Activated CD4-positive, alpha-beta T cell treated with anti-CD3 and anti-CD28 coated beads, Interleukin-2, Interleukin-4, amounts not matched to agents 100 ng/mL and 50 ng/mL, durations not matched to agents 16 hours and 8 hours (primary cell): ENCODE measurements around the gene RNPS1.
"Not testable (repeated sequence)": the region's sequence is repeated elsewhere in the genome, so short reads cannot be mapped to it uniquely, and the experiment has no call there.

Source experiments
- DNase-seq: peaks from one replicate; pipeline ENCODE4 v3.0.0-alpha.2; 2020; ENCODE audit warnings: low spot score

The RNPS1 gene

DNA sequence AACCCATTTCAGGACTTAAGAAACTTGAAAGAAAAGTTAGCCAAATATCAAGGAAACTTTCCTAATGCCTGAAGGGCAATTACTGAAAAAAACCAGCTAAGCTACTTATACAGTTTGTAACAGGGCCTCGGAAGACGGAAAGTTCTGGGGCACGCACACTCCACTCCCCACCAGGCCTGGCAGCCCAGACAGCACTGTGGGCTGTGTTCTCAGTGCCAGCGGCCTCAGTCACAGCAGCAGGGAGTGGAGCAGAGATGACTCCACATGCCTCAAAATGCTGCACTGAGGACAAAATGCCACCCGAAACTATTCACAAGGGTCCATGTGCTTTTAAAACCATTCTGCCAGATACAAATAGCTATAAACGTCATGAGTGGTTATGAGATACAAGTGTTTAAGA, 10.2 kb downstream of the RNPS1 start:
- no peak for DNase-seq

DNA sequence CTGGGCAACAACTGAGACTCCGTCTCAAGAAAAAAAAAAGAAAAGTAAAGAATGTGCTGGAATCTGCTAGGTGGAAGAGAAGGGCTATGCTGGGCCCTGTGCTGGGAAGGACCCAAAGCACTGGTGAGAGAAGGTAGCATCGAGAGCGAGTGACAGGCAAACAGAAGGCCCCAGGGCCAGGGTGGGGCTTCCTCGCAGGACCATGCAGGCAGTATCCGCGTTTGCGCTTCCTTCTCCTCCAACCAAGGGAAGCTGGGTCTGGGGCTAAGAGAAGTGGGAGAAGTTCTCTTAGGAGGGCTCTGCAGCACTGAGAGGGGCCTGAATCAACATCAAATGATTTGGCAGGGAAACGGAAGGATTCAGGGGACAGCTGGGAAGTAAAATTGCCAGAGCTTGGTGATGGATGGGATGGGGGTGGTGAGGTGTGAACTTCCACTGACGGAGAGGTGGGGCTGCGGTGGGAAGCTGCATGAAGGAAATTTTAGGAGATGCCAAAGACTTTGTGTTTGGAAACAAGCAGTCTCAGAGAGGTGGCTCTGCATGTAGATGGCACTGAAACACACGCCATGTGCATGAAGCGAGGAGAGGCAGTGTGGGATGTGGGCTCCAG, 11.3 kb downstream of the RNPS1 start:
- no peak for DNase-seq

DNA sequence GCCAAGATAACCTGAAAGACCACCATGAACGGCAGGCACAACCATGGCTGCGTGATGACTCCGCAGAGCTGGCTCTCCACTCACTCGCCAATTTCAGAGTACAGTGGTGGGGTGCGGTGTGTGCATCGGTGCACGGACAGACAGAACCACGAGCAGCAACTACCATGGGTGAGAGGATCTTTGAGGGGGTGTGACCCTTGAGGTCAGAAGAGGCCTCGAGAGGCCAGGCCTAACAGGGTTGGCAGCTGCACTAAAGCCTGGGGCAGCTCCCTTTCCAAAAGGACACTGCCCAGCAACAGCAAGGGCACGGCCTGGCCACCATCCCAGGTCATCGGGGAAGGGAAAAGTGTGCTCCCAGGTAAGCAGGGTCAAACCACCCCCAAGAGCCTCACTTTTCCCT, 14.6 kb downstream of the RNPS1 start:
- no peak for DNase-seq

DNA sequence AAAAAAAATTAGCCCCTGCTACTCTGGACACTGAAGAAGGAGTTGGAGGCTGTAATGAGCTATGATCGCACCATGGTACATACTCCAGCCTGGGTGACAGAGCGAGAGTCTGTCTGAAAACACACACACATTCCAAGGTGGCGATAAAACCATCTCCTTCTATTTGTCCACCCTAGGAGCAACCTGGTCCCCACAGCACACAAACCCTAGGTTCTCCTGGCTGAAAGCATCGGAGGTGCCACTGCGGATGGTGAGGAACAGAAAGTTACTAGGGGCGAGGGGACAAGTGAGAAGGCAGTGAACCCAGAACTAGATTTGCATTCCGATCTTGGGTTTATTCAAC, 15.1 kb downstream of the RNPS1 start:
- no peak for DNase-seq

- peak; percentile 94 for DNase-seq
These were observed 16.4 kb downstream of the RNPS1 start, which contains the start of gene ECI1 for GRCh38 chr16:2251296-2252111. ECI1 (minus strand) TSS chr16:2251587; CDS start chr16:2251566, 21 bp downstream.

DNA sequence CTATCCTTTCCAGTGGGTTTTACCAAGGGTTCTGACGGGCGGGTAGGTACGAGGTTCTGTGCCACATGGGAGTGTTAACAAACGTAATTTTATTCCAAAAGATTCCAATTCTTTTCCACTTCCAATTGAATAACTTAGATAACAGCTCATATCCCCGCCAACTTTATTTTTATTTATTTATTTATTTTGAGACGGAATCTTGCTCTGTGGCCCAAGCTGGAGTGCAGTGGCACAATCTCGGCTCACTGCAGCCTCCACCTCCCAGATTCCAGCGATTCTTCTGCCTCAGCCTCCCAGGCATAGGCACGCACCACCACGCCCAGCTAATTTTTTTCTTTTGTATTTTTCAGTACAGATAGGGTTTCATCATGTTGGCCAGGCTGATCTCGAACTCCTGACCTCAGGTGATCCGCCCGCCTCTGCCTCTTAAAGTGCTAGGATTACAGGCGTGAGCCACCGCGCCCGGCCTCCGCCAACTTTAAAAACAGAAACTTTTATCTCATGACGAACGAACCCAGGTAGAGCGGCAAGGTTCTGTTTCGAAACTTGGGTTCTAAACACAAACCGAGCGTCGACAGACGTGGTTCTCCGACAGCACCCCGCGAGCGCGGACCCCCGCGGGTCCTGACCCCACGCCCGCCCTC, 17.2 kb downstream of the RNPS1 start:
- DNase-seq: peak; percentile 28

GRCh38 chr16:2246301-2246885, 21.5 kb downstream of the RNPS1 start:
- DNase-seq: no peak

GRCh38 chr16:2244926-2245795, 22.8 kb downstream of the RNPS1 start:
- no peak for DNase-seq

DNA sequence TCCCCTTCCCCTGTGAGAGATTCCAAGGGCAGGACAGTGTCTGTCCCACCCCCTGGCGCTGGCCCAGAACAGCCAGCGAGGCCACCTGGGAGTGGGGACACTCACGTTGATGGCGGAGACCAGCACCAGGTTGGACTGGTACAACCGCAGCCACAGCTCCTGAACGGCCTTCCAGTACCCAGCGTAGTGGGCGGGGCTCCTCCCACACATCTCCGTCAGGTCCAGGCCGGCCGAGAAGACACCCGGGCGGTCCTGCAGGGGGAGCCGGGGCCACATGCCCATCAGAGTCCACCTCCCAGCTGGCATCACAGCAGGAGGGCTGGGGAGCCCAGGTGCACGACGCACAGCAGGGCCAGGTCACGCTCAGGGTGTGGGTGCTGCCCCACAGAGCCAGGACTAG, 23.6 kb downstream of the RNPS1 start:
- no peak for DNase-seq

DNA sequence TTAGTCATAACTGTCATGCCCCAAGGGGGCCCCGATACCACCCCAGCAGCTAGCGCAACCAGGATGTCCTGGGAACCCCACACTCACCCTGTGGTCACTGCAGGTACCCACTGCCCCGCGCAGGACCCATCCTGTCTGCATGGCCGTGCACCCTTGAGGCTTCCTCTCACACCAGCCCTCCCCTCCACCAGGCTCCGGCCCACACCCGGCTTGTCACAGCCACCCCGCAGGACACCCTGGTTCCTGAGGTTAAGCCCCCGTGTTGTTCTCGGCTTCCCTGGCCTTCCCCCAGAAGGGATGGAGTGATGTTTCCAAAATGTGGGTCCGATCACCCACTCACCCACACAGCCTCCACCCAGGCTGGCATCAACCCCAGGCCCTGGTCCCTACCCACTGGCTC, 24.1 kb downstream of the RNPS1 start:
- no peak for DNase-seq

GRCh38 chr16:2243031-2243528, 24.8 kb downstream of the RNPS1 start:
- DNase-seq: no peak

DNA sequence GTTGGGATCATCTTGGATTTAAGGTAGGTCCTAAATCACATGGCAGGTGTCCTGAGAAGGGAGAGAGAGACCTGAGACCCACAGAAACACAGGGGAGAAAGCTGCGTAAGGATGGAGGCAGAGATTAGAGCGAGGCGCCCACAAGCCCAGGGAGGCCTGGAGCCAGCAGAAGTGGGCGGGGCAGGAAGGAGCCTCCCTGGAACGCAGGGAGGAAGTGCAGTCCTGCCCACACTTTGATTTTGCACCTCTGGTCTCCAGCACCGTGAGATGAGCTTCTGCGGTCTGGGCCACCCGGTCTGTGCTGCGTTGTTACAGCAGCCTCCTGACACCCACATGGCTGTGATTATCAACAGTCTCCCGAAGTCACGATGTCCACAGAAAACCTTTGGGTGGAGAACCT, 25.3 kb downstream of the RNPS1 start:
- no peak for DNase-seq

- DNase-seq: not testable (repeated sequence)
These were observed 27.6 kb downstream of the RNPS1 start for GRCh38 chr16:2240331-2240730.

- no peak for DNase-seq
These were observed 28.9 kb downstream of the RNPS1 start for GRCh38 chr16:2238838-2239675.

DNA sequence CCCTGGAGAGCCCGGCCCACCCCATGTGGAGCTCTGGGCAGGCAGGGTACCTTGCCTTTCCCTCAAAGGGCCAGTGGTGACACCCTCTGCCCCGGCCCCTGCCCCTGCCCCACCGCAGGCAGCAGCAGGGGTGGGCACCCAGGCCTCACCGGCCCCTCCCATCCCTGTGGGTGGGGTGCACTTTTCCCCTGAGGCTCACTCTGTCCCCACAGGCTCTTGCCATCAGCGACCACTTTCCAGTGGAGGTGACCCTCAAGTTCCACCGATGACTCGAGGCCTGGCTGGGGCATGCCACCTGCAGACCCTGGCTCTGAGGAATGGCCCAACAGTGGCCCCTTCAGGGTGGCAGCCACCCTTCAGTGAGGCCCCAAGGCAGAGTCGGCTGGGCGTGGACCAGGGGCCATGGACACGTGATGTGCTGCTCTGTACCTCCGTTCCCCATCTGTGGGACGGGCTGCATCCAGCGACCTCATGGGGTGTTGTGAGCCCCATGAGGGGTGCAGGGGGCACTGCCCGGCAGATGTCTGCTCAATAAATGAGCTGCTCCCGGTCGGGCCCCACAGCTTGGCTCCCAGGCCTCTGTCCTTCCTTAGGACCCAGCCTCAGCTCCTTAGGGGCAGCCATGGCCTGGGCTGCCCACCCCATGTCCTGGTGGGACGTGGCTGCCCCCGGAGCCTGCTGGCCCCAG, 29.6 kb downstream of the RNPS1 start:
- DNase-seq: no peak

DNA sequence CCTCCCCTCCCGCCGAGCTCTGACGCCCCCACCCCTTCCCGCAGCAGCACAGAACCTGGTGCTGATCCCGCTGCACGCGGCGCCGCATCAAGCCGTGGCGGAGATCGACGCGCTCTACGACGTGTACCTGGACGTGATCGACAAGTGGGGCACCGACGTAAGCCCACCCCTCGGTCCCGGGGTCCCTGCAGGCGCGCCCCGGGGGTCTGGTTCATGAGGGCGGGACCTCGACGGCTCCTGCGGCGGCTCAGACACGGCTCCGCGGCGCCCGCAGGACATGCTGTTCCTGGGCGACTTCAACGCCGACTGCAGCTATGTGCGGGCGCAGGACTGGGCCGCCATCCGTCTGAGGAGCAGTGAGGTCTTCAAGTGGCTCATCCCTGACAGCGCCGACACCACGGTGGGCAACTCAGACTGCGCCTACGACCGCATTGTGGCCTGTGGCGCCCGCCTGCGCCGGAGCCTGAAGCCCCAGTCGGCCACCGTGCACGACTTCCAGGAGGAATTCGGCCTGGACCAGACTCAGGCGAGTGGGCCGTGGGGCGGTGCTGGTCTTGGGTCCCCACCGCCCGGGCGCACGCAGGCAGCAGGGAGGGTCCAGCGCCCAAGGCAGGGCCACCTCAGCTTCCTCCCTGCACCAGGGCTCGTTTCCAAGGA, 30.3 kb downstream of the RNPS1 start:
- no peak for DNase-seq

DNA sequence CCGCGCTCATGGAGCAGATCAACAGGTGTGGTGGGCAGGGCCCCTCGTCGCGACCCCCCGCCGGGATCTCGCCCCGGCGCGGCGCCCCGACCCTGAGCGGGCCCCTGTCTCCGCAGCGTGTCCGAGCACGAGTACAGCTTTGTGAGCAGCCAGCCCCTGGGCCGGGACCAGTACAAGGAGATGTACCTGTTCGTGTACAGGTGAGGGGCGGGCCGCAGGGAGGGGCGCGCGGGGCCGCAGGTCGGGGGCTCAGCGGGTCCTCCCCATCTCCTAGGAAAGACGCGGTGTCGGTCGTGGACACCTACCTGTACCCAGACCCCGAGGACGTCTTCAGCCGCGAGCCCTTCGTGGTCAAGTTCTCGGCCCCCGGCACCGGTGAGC, 30.8 kb downstream of the RNPS1 start:
- DNase-seq: no peak

DNA sequence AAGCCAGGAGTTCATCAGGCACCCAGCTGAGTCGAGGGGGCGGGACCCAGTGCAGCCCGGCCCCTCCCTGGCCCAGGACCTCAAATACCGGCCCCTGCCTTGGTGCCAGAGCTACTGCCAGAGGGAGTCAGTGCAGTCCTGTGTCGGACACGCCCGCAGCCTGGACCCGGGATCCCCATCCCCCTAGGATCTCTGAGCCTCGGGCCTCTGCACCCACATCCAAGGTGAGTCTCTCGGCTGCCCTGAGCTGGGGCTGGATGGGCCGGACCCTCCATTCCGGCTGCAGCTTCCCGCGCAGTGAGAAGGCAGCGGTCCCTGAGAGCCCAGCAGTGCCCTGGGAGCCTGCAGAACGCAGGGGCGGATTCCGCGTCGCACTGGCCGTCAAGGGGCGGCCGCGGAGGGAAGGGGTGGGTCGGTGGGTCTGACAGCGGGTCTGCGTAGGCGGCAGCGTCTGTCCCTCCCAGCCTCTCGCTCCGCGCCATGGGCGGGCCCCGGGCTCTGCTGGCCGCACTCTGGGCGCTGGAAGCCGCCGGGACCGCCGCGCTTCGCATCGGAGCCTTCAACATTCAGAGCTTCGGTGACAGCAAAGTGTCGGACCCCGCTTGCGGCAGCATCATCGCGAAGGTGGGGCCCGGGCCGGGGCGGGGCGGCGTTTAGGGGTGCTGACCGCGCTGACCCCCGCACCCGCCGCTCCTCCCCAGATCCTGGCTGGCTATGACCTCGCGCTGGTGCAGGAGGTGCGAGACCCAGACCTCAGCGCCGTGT, 31.4 kb downstream of the RNPS1 start, which contains the start of gene DNASE1L2:
TSS of gene DNASE1L2 (plus strand) at position 108 of the 765 bp plus-strand sequence. CDS start at position 481, 373 bp downstream.
- no peak for DNase-seq
